Prostate gland (tissue), 2 donors: ENCODE data around the gene TTC27.

Source experiments
- CTCF ChIP-seq, 4 experiments: fragments of 200-600 bp in 2 of 4; fragments of 450-650 bp in 2 of 4; sonication (generic) in 2 of 4; IDR thresholded peaks; 1 replicate in 3 of 4; 2 replicates in 1 of 4; pipeline ENCODE4 v1.5.1; 2016 to 2019; ENCODE audit warnings: antibody characterized with exemption in 4 of 4, mild to moderate bottlenecking in 2 of 4, moderate library complexity in 2 of 4
- POLR2A ChIP-seq: fragments of 450-650 bp; IDR thresholded peaks from one replicate; pipeline ENCODE4 v1.6.1; 2016; ENCODE audit warnings: antibody characterized with exemption, mild to moderate bottlenecking
- POLR2AphosphoS5 ChIP-seq: sonication (generic); formaldehyde crosslinking; IDR thresholded peaks from one replicate; pipeline ENCODE4 v1.6.1; 2017; ENCODE audit warnings: antibody characterized with exemption

DNA sequence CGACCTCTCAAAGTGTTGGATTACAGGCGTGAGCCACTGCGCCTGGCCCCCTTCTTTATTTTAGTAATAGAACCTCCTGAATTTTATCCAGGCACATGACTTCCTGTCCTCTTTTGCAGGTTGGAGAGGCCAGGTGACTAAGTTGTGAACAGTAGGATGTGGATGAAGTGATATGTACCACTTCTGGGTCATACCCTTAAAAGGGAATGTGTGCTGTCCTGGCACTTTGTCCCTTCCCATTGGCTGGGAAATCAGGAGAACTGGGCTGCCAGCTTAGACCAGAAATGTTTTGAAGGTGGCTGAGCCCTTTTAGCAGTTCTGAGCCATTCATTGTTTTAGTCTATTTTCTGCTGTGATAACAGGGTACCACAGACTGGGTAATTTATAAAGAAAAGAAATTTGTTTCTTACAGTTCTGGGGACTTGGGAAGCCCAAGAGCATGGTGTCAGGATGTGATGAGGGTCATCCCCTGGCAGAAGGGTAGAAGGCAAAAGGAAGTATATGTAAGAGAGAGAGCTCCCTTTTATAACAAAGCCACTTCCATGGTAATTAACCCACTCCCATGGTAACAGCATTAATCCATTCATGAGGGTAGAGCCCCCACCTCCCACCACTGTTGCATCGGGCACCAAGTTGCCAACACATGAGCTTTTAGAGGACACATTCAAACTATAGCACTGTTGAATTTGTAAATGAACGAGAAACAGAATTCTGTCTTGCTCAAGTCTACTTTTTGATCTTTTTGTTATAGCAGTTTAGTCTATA, 79.1 kb downstream of the TTC27 start:
- no peak for TF ChIP-seq CTCF (IDR thresholded peaks at IDR 0.05)
- TF ChIP-seq POLR2A, result no peak
- no peak for TF ChIP-seq POLR2AphosphoS5
